ENCODE data around the gene PIGU. TPM values are rescaled to one million over a fixed set of nuclear protein-coding genes. Genes with fewer than 3 reads are reported as not detected.

Gene PIGU
- total RNA-seq, 1 donor from 2014 or later = 14.5 TPM

GRCh38 chr20:34595377-34596184 lies 81.3 kb downstream of the PIGU start:
- no peak for DNase-seq
- ATAC-seq = no peak
- intact Hi-C loops (cut with micrococcal nuclease) = no loop called here

- DNase-seq (no peak), ATAC-seq (no peak)
- intact Hi-C loops (cut with micrococcal nuclease) = no loop called here
Measured at GRCh38 chr20:34586488-34587163, 90.3 kb downstream of the PIGU start.

GRCh38 chr20:34585019-34585418 lies 91.9 kb downstream of the PIGU start:
- intact Hi-C loops (cut with micrococcal nuclease) = no loop called here
- DNase-seq (no peak), ATAC-seq (no peak)

- intact Hi-C loops (cut with micrococcal nuclease) = no loop called here
- peak; percentile 65 for DNase-seq
- ATAC-seq = peak; percentile 47
Measured at GRCh38 chr20:34583544-34583943, 93.3 kb downstream of the PIGU start.

- DNase-seq (no peak), ATAC-seq (no peak)
- intact Hi-C loops (cut with micrococcal nuclease) = no loop called here
Measured at GRCh38 chr20:34582911-34583310, 94.0 kb downstream of the PIGU start.

GRCh38 chr20:34582221-34582620 lies 94.7 kb downstream of the PIGU start:
- no peak for ATAC-seq
- no peak for DNase-seq
- intact Hi-C loops (cut with micrococcal nuclease) = no loop called here

GRCh38 chr20:34581341-34582184 lies 95.3 kb downstream of the PIGU start:
- intact Hi-C loops (cut with micrococcal nuclease) = no loop called here
- DNase-seq (peak; percentile 62), ATAC-seq (peak; percentile 5)

GRCh38 chr20:34579979-34580940 lies 96.6 kb downstream of the PIGU start:
- ATAC-seq = no peak
- intact Hi-C loops (cut with micrococcal nuclease) = no loop called here
- DNase-seq = no peak

- intact Hi-C loops (cut with micrococcal nuclease) = no loop called here
- DNase-seq (peak; percentile 79), ATAC-seq (peak; percentile 87)
Measured at GRCh38 chr20:34579191-34579978, 97.5 kb downstream of the PIGU start.

- intact Hi-C loops (cut with micrococcal nuclease) = no loop called here
- DNase-seq = peak; percentile 79
Measured at GRCh38 chr20:34578521-34578920, 98.4 kb downstream of the PIGU start.

GRCh38 chr20:34578025-34578424 lies 98.9 kb downstream of the PIGU start:
- ATAC-seq (peak; percentile 10), DNase-seq (no peak)
- intact Hi-C loops (cut with micrococcal nuclease) = no loop called here

More at GRCh38 chr20:34578521-34578920, 98.4 kb downstream of the PIGU start:
- peak; percentile 88 for ATAC-seq

- intact Hi-C loops (cut with micrococcal nuclease) = no loop called here
- DNase-seq (no peak), ATAC-seq (no peak)
Measured at GRCh38 chr20:34577061-34577460, 99.8 kb downstream of the PIGU start.

- intact Hi-C loops (cut with micrococcal nuclease) = no loop called here
- ATAC-seq = no peak
Measured at GRCh38 chr20:34575756-34576155, 101.1 kb downstream of the PIGU start.

GRCh38 chr20:34575271-34575670 lies 101.6 kb downstream of the PIGU start:
- intact Hi-C loops (cut with micrococcal nuclease) = no loop called here
- ATAC-seq (no peak), DNase-seq (no peak)

More at GRCh38 chr20:34575756-34576155, 101.1 kb downstream of the PIGU start:
- no peak for DNase-seq

- no peak for DNase-seq
- ATAC-seq = no peak
- intact Hi-C loops (cut with micrococcal nuclease) = no loop called here
Measured at GRCh38 chr20:34574861-34575260, 102.0 kb downstream of the PIGU start.

- DNase-seq (no peak), ATAC-seq (no peak)
- intact Hi-C loops (cut with micrococcal nuclease) = no loop called here
Measured at GRCh38 chr20:34574426-34574825, 102.5 kb downstream of the PIGU start.

- no peak for ATAC-seq
- DNase-seq = no peak
- intact Hi-C loops (cut with micrococcal nuclease) = no loop called here
Measured at GRCh38 chr20:34573541-34574300, 103.2 kb downstream of the PIGU start.
